ENCODE measurements around the gene ADAM19.

- TF ChIP-seq CTCF (IDR thresholded peaks at IDR 0.05; ENCODE audit: borderline replicate concordance, extremely low read depth, low read length, poor library complexity, severe bottlenecking) = no peak
- no peak for TF ChIP-seq EZH2 (IDR thresholded peaks at IDR 0.05; ENCODE audit: borderline replicate concordance, low read depth, low read length, severe bottlenecking)
These were observed 78.7 kb downstream of the ADAM19 start for GRCh38 chr5:157496864-157497263.

Data from DND-41 (cell line).